COLO668 (cell line): ENCODE measurements around the gene GCNT1.
"Not testable (repeated sequence)": the region's sequence is repeated elsewhere in the genome, so short reads cannot be mapped to it uniquely, and the experiment has no call there.

Experiments
- DNase-seq: peaks from one replicate; lab custom pipeline; 2025; ENCODE audit not compliant: unreplicated experiment; lab: John Stamatoyannopoulos, UW

Gene GCNT1

GRCh38 chr9:76458903-76459693 lies at the start of gene GCNT1:
GCNT1 (plus strand) TSS chr9:76459182; CDS start chr9:76502382, 43,200 bp downstream.
- DNase-seq: peak; percentile 96

DNA sequence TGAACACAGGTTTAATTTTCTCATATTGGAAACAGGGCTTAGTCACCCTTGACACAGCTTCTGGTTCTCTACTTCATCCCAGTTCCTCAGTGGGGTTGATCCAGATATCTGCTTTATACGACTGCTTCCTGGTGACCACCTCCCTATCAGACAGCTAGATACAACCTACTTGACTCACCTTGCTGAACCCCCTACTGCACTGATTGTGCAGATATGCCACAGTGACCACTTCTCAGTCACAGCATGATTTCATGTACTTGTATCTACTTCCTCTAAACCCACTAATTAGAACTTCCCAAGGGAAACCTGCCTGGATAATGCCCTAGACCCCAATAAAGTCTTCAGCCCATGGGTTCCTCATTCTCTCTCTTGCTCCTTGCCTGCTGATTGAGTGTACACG lies 46.3 kb upstream of the GCNT1 start:
- no peak for DNase-seq

GRCh38 chr9:76413658-76414057 lies 45.3 kb upstream of the GCNT1 start:
- DNase-seq: no peak

DNA sequence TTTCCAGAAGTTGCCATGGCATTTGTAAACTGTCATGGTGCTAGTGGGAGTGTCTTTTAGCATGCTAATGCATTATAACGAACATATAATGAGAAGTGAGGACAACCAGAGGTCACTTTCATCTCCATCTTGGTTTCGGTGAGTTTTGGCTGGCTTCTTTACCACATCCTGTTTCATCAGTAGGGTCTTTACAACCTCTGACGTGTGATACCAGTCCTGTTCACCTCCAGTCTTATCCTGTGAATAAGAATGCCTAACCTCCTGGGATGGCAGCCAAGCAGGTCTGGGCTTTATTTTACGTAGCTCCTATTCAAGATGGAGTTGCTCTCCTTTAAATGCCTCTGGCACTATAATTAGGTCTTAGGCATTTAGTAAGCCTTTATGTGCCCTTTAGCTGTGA lies 44.3 kb upstream of the GCNT1 start:
- no peak for DNase-seq

DNA sequence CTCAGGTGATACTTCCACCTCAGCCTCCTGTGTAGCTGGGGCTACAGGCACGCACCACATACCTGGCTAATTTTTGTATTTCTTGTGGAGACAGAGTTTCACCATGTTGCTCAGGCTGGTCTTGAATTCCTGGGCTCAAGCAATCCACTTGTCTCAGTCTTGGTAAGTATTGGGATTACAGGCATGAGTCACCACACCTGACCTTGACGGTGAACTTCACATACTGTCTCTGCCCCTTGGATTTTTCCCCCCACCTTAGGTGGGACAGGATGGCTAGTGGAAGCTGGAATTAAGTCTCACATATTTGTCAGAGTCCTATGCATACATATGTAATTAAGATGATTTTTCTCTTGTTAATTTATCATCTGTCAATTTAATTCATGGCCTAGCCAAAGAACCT lies 43.8 kb upstream of the GCNT1 start:
- no peak for DNase-seq

- DNase-seq: peak; percentile 16
Measured at GRCh38 chr9:76415731-76416130, 43.3 kb upstream of the GCNT1 start.

- no peak for DNase-seq
Measured at GRCh38 chr9:76417394-76417793, 41.6 kb upstream of the GCNT1 start.

DNA sequence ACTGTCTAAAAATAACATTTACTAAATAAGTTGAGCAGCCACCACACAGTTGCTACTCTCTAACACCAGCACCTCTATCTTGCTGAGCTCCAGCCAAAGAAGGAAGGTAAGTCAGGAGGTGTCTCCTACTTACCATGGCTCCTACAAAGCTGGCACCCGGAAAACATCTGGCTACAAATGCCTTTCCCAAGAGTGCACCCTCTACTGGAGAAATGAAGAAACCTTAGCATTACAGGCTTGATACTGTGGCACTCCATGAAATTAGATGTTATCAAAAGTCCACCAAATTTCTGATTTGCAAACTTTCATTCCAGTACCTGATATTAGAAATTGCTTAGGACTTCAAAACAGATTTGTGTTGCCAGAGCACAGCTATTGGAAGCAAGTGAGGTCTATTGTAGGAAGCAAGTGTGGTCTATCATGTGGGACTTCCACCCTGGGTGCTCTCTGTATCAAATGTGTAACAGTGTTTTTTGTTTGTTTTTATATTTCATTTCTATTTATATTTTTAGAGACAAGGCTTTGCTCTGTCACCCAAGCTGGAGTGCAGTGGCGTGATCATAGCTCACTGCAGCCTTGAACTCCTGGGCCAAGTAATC lies 39.1 kb upstream of the GCNT1 start:
- peak; percentile 9 for DNase-seq

DNA sequence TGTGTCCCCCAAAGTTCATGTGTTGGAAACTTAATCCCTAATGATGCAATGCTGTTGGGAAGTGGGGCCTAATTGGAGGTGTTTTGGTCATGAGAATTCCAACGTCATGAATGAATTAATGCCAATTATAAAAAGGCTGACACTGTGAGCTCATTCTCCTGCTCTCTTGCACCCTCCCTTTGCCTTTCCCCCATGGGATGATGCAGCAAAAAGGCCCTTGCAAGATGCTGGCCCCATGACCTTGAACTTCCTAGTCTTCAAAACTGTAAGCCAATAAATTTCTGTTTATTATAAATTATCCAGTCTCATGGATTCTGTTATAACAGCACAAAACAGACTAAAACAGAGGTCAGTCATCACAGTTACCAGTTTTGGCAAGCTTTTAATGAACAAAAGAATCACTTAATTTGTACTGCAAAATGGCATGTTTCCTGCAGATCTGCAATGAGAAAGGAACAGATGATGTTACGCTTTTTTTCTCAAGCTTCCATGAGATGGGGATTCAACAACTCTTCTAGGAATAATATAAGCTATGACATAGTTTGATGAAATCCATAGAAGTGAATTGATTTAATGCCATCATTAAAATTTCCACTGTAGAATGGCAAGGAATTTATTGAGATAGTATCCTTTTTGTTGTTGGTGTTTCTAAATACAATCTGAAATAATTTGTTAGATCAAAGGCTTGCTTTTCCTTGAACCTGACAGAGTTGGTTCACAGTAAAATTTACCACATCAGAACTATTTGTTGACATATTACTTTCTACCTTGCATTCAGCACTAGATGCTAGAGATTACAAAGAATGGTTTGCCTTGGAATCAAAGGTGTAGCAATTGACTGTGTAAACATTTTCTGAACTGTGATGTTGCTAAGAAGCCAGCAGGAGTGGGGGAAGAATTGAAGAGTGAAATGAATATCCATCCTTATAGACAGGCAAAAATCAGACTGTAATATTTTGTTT lies 35.5 kb upstream of the GCNT1 start:
- no peak for DNase-seq

- no peak for DNase-seq
Measured at GRCh38 chr9:76424491-76424890, 34.5 kb upstream of the GCNT1 start.

- no peak for DNase-seq
Measured at GRCh38 chr9:76425677-76426453, 33.1 kb upstream of the GCNT1 start.

- no peak for DNase-seq
Measured at GRCh38 chr9:76426807-76427419, 32.1 kb upstream of the GCNT1 start.

DNA sequence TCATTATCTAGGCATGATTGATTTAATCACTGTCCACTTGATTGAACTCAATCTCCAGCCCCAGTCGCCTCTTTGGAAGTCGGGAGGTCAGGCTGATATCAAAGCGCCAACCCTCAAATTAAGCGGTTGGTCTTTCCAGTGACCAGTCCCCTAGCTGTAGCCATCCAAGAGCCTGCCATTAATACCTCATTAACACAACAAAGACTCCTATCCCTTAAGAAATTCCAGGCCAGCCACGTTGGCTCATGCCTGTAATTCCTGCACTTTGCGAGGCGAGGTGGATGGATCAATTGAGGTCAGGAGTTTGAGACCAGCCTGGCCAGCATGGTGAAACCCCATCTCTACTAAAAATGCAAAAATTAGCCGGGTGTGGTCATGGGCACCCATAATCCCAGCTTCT lies 27.4 kb upstream of the GCNT1 start:
- DNase-seq: no peak

GRCh38 chr9:76433406-76433805 lies 25.6 kb upstream of the GCNT1 start:
- no peak for DNase-seq

DNA sequence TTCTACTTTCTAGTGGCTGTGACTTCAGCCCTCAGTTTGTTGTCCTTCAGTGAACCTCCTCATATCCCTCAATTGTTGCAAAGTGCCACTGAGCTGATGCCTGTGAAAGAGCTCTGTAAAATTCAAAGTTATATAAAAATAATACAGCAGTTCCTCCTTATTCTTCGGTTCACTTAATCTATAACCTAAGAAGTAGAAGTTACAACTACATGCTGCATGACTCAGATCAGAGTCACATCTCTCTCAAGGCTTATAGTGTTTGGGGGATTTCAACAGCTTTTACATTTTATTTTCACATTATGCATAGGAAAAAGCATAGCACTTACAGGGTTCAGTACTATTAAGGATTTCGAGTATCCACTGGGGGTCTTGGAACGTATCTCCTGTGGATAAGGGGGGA lies 25.1 kb upstream of the GCNT1 start:
- no peak for DNase-seq

- DNase-seq: not testable (repeated sequence)
Measured at GRCh38 chr9:76434897-76435296, 24.1 kb upstream of the GCNT1 start.

DNA sequence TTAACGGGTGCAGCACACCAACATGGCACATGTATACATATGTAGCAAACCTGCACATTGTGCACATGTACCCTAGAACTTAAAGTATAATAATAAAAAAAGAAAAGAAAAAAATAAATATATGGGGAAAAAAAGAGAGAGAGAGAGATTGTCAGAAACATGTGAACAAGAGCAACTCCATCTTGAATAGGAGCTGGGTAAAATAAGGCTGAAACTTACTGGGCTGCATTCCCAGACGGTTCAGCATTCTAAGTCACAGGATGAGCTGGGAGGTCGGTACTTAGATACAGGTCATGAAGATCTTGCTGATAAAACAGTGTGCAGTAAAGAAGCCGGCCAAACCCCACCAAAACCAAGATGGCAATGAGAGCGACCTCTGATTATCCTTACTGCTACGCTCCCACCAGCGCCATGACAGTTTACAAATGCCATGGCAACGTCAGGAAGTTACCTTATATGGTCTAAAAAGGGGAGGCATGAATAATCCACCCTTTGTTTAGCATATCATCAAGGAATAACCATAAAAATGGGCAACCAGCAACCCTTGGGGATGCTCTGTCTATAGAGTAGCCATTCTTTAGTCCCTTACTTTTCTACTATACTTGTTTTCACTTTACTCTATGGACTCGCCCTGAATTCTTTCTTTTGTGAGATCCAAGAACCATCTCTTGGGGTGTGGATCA lies 21.8 kb upstream of the GCNT1 start:
- not testable (repeated sequence) for DNase-seq

DNA sequence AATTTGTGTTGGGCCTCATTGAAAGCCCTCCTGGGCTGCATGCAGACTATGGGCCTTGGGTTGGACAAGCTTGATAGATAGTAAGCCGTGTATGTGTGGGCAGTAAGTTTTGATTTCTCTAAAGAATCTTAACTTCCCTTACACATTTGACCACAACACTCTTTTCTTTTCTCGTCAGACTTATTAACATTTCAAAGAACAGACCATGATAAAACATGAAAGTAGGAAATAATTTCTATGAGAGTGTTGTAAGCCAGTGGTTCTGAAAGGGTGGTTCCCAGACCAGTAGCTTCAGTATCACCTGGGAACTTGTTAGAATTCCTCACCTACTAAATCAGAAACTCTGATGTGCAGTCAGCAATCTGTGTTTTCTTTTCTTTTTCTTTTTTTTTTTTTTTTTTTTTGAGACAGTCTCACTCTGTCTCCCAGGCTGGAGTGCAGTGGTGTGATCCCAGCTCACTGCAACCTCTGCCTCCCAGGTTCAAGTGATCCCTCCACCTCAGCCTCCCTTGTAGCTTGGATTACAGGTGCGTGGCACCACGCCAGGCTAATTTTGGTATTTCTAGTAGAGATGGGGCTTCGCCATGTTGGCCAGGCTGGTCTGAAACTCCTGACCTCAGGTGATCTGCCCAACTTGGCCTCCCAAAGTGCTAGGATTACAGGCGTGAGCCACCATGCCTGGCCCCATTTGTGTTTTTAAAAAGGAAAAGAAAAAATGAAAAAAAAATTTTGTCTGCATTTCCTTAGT lies 20.0 kb upstream of the GCNT1 start:
- DNase-seq: no peak
